Liver (tissue), 9 donors: ENCODE measurements around the gene SDSL. TPM values are rescaled to one million over a fixed set of nuclear protein-coding genes. Genes with fewer than 3 reads are reported as not detected.

ENCODE experiments used
- DNase-seq: peaks from one replicate; pipeline ENCODE4 v3.0.0-alpha.2; 2017; ENCODE audit warnings: low spot score
- H3K27ac ChIP-seq, 2 donors: one replicate each; pipeline ENCODE4 v1.7.0; 2013; ENCODE audit warnings: inconsistent platforms in 2 of 2, low read length in 2 of 2, control low read depth in 1 of 2, low read depth in 1 of 2, mild to moderate bottlenecking in 1 of 2
- H3K27me3 ChIP-seq, 4 donors: one replicate each; pipeline versions ENCODE4 v1.6.1 to v1.7.0; 2013; ENCODE audit warnings: low read length in 3 of 4, inconsistent platforms in 1 of 4, mild to moderate bottlenecking in 1 of 4, moderate library complexity in 1 of 4; ENCODE audit not compliant: control insufficient read depth in 4 of 4, insufficient read depth in 4 of 4
- H3K36me3 ChIP-seq, 4 donors: one replicate each; pipeline versions ENCODE4 v1.6.1 to v1.7.0; 2013; ENCODE audit warnings: low read length in 3 of 4, mild to moderate bottlenecking in 3 of 4, low read depth in 1 of 4, moderate library complexity in 1 of 4; ENCODE audit not compliant: control insufficient read depth in 4 of 4, insufficient read depth in 3 of 4
- H3K4me1 ChIP-seq, 4 donors: one replicate each; pipeline versions ENCODE4 v1.6.1 to v1.7.0; 2013; ENCODE audit warnings: low read length in 3 of 4, mild to moderate bottlenecking in 3 of 4, moderate library complexity in 1 of 4; ENCODE audit not compliant: control insufficient read depth in 4 of 4, insufficient read depth in 4 of 4
- H3K4me3 ChIP-seq, 3 donors: one replicate each; pipeline versions ENCODE4 v1.6.1 to v1.7.0; 2013; ENCODE audit warnings: low read length in 3 of 3, control low read depth in 1 of 3, low read depth in 1 of 3, mild to moderate bottlenecking in 1 of 3
- H3K9ac ChIP-seq, 2 donors: one replicate each; pipeline ENCODE4 v1.7.0; 2013; ENCODE audit warnings: low read length in 2 of 2, mild to moderate bottlenecking in 2 of 2, moderate library complexity in 2 of 2, control low read depth in 1 of 2, low read depth in 1 of 2
- H3K9me3 ChIP-seq, 4 donors: one replicate each; pipeline versions ENCODE4 v1.6.1 to v1.7.0; 2013; ENCODE audit warnings: low read length in 3 of 4; ENCODE audit not compliant: control insufficient read depth in 4 of 4
- EGR1 ChIP-seq, 2 donors: IDR thresholded peaks; 2 replicates each; pipeline ENCODE4 v1.6.1; 2016 to 2018; ENCODE audit warnings: antibody characterized with exemption in 2 of 2, low read depth in 2 of 2
- FOXA1 ChIP-seq: IDR thresholded peaks from 2 replicates; pipeline ENCODE4 v1.6.1; 2016; ENCODE audit warnings: antibody characterized with exemption
- FOXA2 ChIP-seq: IDR thresholded peaks from 2 replicates; pipeline ENCODE4 v1.6.1; 2016; ENCODE audit warnings: antibody characterized with exemption
- GABPA ChIP-seq, 2 donors: IDR thresholded peaks in 1 of 2; conservative IDR thresholded peaks in 1 of 2; 2 replicates each; pipeline ENCODE4 v1.6.1; 2016; ENCODE audit warnings: antibody characterized with exemption in 2 of 2, mild to moderate bottlenecking in 1 of 2, moderate library complexity in 1 of 2
- HNF4A ChIP-seq, 2 donors: conservative IDR thresholded peaks; 2 replicates each; pipeline ENCODE4 v1.6.1; 2016; ENCODE audit warnings: antibody characterized with exemption in 2 of 2, mild to moderate bottlenecking in 2 of 2
- HNF4G ChIP-seq: IDR thresholded peaks from 2 replicates; pipeline ENCODE4 v1.6.1; 2016; ENCODE audit warnings: antibody characterized with exemption
- JUND ChIP-seq, 2 donors: IDR thresholded peaks; 2 replicates each; pipeline ENCODE4 v1.6.1; 2016; ENCODE audit warnings: antibody characterized with exemption in 2 of 2
- NR2F2 ChIP-seq: IDR thresholded peaks from 2 replicates; pipeline ENCODE4 v1.6.1; 2016; ENCODE audit warnings: antibody characterized with exemption
- RAD21 ChIP-seq, 2 donors: IDR thresholded peaks; 2 replicates each; pipeline ENCODE4 v1.6.1; 2016; ENCODE audit warnings: antibody characterized with exemption in 2 of 2, mild to moderate bottlenecking in 2 of 2
- RXRA ChIP-seq, 2 donors: IDR thresholded peaks; 2 replicates each; pipeline ENCODE4 v1.6.1; 2017 to 2018; ENCODE audit warnings: antibody characterized with exemption in 2 of 2, mild to moderate bottlenecking in 1 of 2
- SP1 ChIP-seq: IDR thresholded peaks from 2 replicates; pipeline ENCODE4 v1.6.1; 2018; ENCODE audit warnings: antibody characterized with exemption, mild to moderate bottlenecking
- TAF1 ChIP-seq: conservative IDR thresholded peaks from 2 replicates; pipeline ENCODE4 v1.6.1; 2016; ENCODE audit warnings: antibody characterized with exemption, mild to moderate bottlenecking
- YY1 ChIP-seq: IDR thresholded peaks from 2 replicates; pipeline ENCODE4 v1.6.1; 2016; ENCODE audit warnings: antibody characterized with exemption, mild to moderate bottlenecking
- WGBS: extraction: QIAGEN DNeasy Blood & Tissue Kit; methylation state at CpG from one replicate; pipeline ENCODE4 v1.1.7; 2013; 5-methylcytosine and 5-hydroxymethylcytosine counted together
- polyA plus RNA-seq, 2 donors: library from polyadenylated mRNA; stranded (reverse) in 1 of 2; unstranded in 1 of 2; fragments of 200-250 nt in 1 of 2; fragments of >200 nt in 1 of 2; fragmentation: Nextera tagmentation in 1 of 2; extraction: Ambion mirVana in 1 of 2; gene quantifications; one replicate each; pipeline versions ENCODE4 v1.2.1 to v1.2.3, GENCODE V29; 2013 to 2015
- total RNA-seq, 2 donors: library from RNA; depleted of rRNA; stranded (reverse); fragments of >200 nt; gene quantifications; one replicate each; pipeline ENCODE4 v1.2.3, GENCODE V29; 2014
- TF ChIP-seq, protein P1 (sequence below): IDR thresholded peaks from 2 replicates; pipeline ENCODE4 v1.6.1; 2016; ENCODE audit warnings: antibody characterized with exemption
- TF ChIP-seq, protein P2 (sequence below): IDR thresholded peaks from 2 replicates; pipeline ENCODE4 v1.6.1; 2016; ENCODE audit warnings: antibody characterized with exemption
- donor health status: healthy.
- donor health status: healthy.
- donor health status: healthy.
- donor health status: healthy.
- donor health status: healthy.

The SDSL gene
- total and polyA plus RNA-seq, 4 donors = 22.4 to 93.1 (median 33.7) TPM

DNA sequence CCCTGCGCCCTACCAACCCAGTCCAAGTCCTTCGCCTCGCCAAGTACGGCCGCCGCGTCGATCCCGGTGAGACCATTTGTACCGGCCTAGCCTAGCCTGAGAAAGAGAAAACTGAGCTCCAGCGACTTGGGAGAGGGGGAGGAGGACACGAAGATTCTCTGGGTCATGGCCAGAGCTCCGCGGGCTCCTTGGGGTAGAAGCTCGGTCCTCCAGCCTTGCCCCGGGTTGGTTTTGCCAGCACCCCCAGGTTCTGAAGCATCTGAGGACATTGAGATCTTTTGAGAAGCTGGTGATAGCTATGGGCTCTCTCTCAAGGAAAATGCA, 42.2 kb downstream of the SDSL start:
- peaks cover 16 to 48% (median 31%) of the 10 kb centered on the region in 4 donors for H3K4me1 ChIP-seq
- no peak for DNase-seq
- no peak overlapping the region for H3K9ac ChIP-seq
- TF ChIP-seq, protein P1, sequence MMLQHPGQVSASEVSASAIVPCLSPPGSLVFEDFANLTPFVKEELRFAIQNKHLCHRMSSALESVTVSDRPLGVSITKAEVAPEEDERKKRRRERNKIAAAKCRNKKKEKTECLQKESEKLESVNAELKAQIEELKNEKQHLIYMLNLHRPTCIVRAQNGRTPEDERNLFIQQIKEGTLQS = no peak
- TF ChIP-seq YY1 = no peak
- TF ChIP-seq NR2F2 = no peak
- TF ChIP-seq TAF1 = no peak
- no peak for TF ChIP-seq HNF4G
- no peak for TF ChIP-seq JUND (IDR thresholded peaks at IDR 0.05)
- TF ChIP-seq FOXA1 = no peak
- no peak for TF ChIP-seq EGR1 (IDR thresholded peaks at IDR 0.05; ENCODE audit: low read depth in 2 of 2)
- no peak for TF ChIP-seq GABPA (IDR thresholded peaks at IDR 0.05 in 1 of 2, conservative IDR thresholded peaks at IDR 0.05 in 1 of 2)
- TF ChIP-seq RXRA (IDR thresholded peaks at IDR 0.05) = no peak
- peaks cover 15 to 42% (median 21%) of the 10 kb centered on the region in 4 donors for H3K27me3 ChIP-seq
- WGBS = 4% methylated on average over 16 of the region's 16 CpGs
- no peaks in the 10 kb centered on the region for H3K36me3 ChIP-seq
- no peak overlapping the region for H3K27ac ChIP-seq
- no peak overlapping the region for H3K4me3 ChIP-seq
- no peaks in the 10 kb centered on the region for H3K9me3 ChIP-seq

DNA sequence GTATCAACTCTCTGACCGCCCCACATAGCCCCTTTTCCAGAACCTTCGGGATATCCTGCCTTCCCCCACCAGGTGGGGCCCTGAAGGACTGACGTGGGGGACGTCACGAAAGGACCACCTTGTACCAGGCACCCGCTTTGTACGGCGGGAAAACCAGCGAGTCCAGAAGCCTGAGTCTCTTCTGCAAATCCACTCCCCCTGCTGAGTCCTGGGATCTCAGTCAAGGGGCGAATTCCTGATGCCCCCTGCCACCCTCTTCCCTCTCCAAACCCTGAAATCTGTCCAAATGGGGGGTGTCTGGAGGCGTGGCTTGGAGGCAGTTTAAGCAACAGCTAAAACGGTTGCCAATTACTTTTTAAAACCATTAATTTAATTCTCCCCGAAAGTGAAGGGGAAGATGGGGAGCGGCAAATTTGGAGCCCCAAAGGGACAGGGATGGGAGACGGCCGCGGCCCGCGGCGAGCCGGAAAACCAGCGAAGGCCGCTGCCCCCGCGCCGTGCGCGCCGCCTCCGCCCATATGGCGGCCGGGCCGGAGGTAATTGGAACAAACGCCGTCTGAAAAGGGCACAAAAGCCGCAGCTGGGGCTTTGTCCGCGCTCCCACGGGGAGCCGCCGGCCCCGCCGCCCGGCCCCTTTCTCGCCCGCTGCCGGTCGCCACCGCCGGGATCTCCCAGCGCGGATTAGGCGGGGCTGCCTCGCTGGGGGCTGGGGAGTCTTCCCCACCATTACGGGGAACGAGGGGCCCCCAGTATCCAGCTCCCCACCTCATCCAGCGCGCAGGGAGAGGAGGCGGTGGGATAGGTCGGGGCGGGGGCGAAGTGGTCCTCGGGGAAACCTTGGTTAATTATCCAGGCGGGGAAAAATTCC, 42.9 kb downstream of the SDSL start:
- DNase-seq = no peak
- Histone ChIP-seq H3K27ac (no peak overlapping the region), H3K9ac (no peak overlapping the region), H3K4me3 (peak overlapping the region in 1 of 3 donors; percentile 17), H3K9me3 (no peaks in the 10 kb centered on the region), H3K27me3 (peaks cover 16 to 46% (median 24%) of the 10 kb centered on the region in 4 donors), H3K36me3 (no peaks in the 10 kb centered on the region), H3K4me1 (peaks cover 16 to 48% (median 31%) of the 10 kb centered on the region in 4 donors)
- TF ChIP-seq, protein P2, sequence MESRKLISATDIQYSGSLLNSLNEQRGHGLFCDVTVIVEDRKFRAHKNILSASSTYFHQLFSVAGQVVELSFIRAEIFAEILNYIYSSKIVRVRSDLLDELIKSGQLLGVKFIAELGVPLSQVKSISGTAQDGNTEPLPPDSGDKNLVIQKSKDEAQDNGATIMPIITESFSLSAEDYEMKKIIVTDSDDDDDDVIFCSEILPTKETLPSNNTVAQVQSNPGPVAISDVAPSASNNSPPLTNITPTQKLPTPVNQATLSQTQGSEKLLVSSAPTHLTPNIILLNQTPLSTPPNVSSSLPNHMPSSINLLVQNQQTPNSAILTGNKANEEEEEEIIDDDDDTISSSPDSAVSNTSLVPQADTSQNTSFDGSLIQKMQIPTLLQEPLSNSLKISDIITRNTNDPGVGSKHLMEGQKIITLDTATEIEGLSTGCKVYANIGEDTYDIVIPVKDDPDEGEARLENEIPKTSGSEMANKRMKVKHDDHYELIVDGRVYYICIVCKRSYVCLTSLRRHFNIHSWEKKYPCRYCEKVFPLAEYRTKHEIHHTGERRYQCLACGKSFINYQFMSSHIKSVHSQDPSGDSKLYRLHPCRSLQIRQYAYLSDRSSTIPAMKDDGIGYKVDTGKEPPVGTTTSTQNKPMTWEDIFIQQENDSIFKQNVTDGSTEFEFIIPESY = no peak
- TF ChIP-seq HNF4A (conservative IDR thresholded peaks at IDR 0.05) (no peak), JUND (IDR thresholded peaks at IDR 0.05) (no peak), FOXA2 (no peak), SP1 (no peak), RXRA (IDR thresholded peaks at IDR 0.05) (no peak), FOXA1 (no peak), RAD21 (IDR thresholded peaks at IDR 0.05) (no peak), HNF4G (no peak), YY1 (no peak), EGR1 (IDR thresholded peaks at IDR 0.05; ENCODE audit: low read depth in 2 of 2) (no peak), NR2F2 (no peak), TAF1 (no peak)
- TF ChIP-seq, protein P1 = no peak
- 3% methylated on average over 64 of the region's 64 CpGs for WGBS
